ENCODE measurements around the gene LIME1. TPM values are rescaled to one million over a fixed set of nuclear protein-coding genes. Genes with fewer than 3 reads are reported as not detected.
A peak's percentile ranks its signal among the peaks of the same experiment; 100 is the strongest.

Gene LIME1
- total RNA-seq, 1 donor: 2.9 TPM

GRCh38 chr20:63737695-63737944 lies 1.2 kb downstream of the LIME1 start:
- no peak overlapping the region for H3K4me2 ChIP-seq (ENCODE audit: insufficient read depth, low read length)
- H4K20me1 ChIP-seq (ENCODE audit: insufficient read depth, low read length): peaks cover 28% of the 10 kb centered on the region
- peak; percentile 73 for DNase-seq (ENCODE audit: insufficient read length, low spot score, missing footprints)
- no peak overlapping the region for H3K4me3 ChIP-seq (ENCODE audit: insufficient read depth, low read length)
- no peaks in the 10 kb centered on the region for H3K9me3 ChIP-seq (ENCODE audit: low read depth, low read length)
- H3K36me3 ChIP-seq (ENCODE audit: insufficient read depth, low read length): peaks cover 20% of the 10 kb centered on the region
- H3K27me3 ChIP-seq (ENCODE audit: insufficient read depth, low read length): no peaks in the 10 kb centered on the region
- peaks cover 11% of the 10 kb centered on the region for H3K79me2 ChIP-seq (ENCODE audit: insufficient read depth, low read length)
- H3K4me1 ChIP-seq (ENCODE audit: insufficient read depth, low read length): peaks cover 9% of the 10 kb centered on the region
- H2AFZ ChIP-seq (ENCODE audit: low read length): no peak overlapping the region
- no peak overlapping the region for H3K27ac ChIP-seq (ENCODE audit: low read depth, low read length)
- TF ChIP-seq CTCF (IDR thresholded peaks at IDR 0.05; ENCODE audit: extremely low read depth, low read depth, low read length): no peak

DNA sequence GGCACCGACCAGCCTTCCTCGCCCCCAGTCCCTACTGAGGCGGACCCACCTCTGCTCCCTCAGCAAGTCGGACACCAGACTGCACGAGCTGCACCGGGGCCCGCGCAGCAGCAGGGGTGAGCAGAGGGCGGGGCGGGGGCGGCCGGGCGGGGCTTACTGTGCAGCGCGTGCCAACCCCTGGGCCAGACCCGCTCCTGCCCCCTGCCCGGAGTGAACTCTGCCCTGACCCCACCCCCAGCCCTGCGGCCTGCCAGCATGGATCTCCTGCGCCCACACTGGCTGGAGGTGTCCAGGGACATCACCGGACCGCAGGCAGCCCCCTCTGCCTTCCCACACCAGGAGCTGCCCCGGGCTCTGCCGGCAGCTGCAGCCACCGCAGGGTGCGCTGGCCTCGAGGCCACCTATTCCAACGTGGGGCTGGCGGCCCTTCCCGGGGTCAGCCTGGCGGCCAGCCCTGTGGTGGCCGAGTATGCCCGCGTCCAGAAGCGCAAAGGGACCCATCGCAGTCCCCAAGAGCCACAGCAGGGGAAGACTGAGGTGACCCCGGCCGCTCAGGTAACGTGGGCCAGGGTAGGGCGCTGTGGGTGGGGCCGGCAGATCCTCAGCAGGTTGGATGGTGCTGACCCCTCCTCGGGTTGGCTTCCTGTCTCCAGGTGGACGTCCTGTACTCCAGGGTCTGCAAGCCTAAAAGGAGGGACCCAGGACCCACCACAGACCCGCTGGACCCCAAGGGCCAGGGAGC lies 1.7 kb downstream of the LIME1 start:
- Histone ChIP-seq H3K4me2 (ENCODE audit: insufficient read depth, low read length) (no peak overlapping the region), H2AFZ (ENCODE audit: low read length) (no peak overlapping the region), H3K36me3 (ENCODE audit: insufficient read depth, low read length) (peaks cover 23% of the 10 kb centered on the region)

GRCh38 chr20:63738687-63739129 lies 2.2 kb downstream of the LIME1 start:
- Histone ChIP-seq H3K79me2 (ENCODE audit: insufficient read depth, low read length) (peaks cover 4% of the 10 kb centered on the region), H3K27ac (ENCODE audit: low read depth, low read length) (no peak overlapping the region), H3K4me2 (ENCODE audit: insufficient read depth, low read length) (peak overlapping the region; percentile 77), H3K36me3 (ENCODE audit: insufficient read depth, low read length) (peaks cover 26% of the 10 kb centered on the region), H4K20me1 (ENCODE audit: insufficient read depth, low read length) (peaks cover 19% of the 10 kb centered on the region), H3K9me3 (ENCODE audit: low read depth, low read length) (no peaks in the 10 kb centered on the region), H3K4me1 (ENCODE audit: insufficient read depth, low read length) (peaks cover 9% of the 10 kb centered on the region), H3K4me3 (ENCODE audit: insufficient read depth, low read length) (no peak overlapping the region), H2AFZ (ENCODE audit: low read length) (no peak overlapping the region), H3K27me3 (ENCODE audit: insufficient read depth, low read length) (no peaks in the 10 kb centered on the region)
- DNase-seq (ENCODE audit: insufficient read length, low spot score, missing footprints): peak; percentile 92
- TF ChIP-seq CTCF (IDR thresholded peaks at IDR 0.05; ENCODE audit: extremely low read depth, low read depth, low read length): no peak

More for the DNA sequence above, 1.7 kb downstream of the LIME1 start:
- no peak overlapping the region for H3K4me3 ChIP-seq (ENCODE audit: insufficient read depth, low read length)
- no peaks in the 10 kb centered on the region for H3K9me3 ChIP-seq (ENCODE audit: low read depth, low read length)
- no peak for TF ChIP-seq CTCF (IDR thresholded peaks at IDR 0.05; ENCODE audit: extremely low read depth, low read depth, low read length)
- peaks cover 9% of the 10 kb centered on the region for H3K4me1 ChIP-seq (ENCODE audit: insufficient read depth, low read length)
- peak; percentile 86 for DNase-seq (ENCODE audit: insufficient read length, low spot score, missing footprints)
- H3K79me2 ChIP-seq (ENCODE audit: insufficient read depth, low read length): peaks cover 6% of the 10 kb centered on the region
- H4K20me1 ChIP-seq (ENCODE audit: insufficient read depth, low read length): peaks cover 23% of the 10 kb centered on the region
- no peak overlapping the region for H3K27ac ChIP-seq (ENCODE audit: low read depth, low read length)
- no peaks in the 10 kb centered on the region for H3K27me3 ChIP-seq (ENCODE audit: insufficient read depth, low read length)

DNA sequence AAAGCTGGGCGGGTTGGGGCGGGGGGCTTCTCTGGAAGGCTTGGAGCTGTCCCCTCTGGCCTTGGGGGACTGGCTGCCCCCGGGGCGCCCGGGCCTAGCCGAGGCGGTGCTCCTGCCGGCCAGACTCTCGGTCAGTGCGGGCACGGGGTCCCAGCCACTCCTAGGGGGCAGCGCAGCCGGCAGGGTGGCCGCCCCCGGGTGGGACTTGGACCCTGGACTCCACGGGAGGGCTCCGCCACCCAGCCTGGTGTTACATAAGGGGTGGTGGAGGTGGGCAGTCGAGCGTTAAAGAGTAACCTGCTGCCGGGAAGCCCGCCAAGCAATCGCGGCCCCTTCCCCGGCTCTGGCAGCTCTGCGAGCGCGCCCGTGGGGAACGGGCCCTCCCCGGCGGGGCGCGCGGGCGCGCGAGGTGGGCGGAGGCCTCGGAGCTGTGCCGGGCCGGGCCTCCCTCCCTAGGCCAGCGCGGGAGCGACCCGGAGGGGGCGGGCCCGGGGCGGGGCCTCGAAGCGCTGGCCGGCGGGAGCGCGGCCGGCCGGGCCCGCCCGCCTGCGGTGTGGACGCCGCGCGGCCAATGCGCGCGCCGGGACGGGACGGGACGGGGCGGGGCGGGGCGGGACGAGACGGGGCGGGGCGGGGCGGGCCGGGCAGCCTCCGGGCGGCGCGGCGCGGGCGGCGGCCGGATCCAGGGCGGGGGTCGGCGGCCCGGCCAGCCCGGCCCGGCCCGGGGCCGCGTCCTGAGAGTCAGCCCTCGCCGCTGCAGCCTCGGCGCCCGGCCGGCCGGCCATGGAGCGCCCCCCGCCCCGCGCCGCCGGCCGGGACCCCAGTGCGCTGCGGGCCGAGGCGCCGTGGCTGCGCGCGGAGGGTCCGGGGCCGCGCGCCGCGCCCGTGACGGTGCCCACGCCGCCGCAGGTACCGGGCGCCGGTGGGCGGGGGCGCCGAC lies 2.9 kb downstream of the LIME1 start, which contains the start of gene SLC2A4RG:
SLC2A4RG (plus strand) TSS at position 647 of the 940 bp plus-strand sequence; CDS start at position 784, 137 bp downstream.
- peak within 1 kb of the TSS; percentile 77 for H3K4me3 ChIP-seq (ENCODE audit: insufficient read depth, low read length)
- TF ChIP-seq CTCF (IDR thresholded peaks at IDR 0.05; ENCODE audit: extremely low read depth, low read depth, low read length): no peak
- H3K79me2 ChIP-seq (ENCODE audit: insufficient read depth, low read length): peaks cover 4% of the 10 kb centered on the region
- DNase-seq (ENCODE audit: insufficient read length, low spot score, missing footprints): peak; percentile 100
- peak within 1 kb of the TSS; percentile 89 for H3K4me2 ChIP-seq (ENCODE audit: insufficient read depth, low read length)
- peaks cover 12% of the 10 kb centered on the region for H4K20me1 ChIP-seq (ENCODE audit: insufficient read depth, low read length)
- H3K27me3 ChIP-seq (ENCODE audit: insufficient read depth, low read length): no peaks in the 10 kb centered on the region
- H3K27ac ChIP-seq (ENCODE audit: low read depth, low read length): peak within 1 kb of the TSS; percentile 54
- no peak within 1 kb of the TSS for H2AFZ ChIP-seq (ENCODE audit: low read length)
- H3K4me1 ChIP-seq (ENCODE audit: insufficient read depth, low read length): peaks cover 9% of the 10 kb centered on the region
- H3K36me3 ChIP-seq (ENCODE audit: insufficient read depth, low read length): peaks cover 26% of the 10 kb centered on the region
- no peaks in the 10 kb centered on the region for H3K9me3 ChIP-seq (ENCODE audit: low read depth, low read length)

Measured in osteoblast (primary cell).